AG20443 (cell line): ENCODE data around the gene ST8SIA2.
A peak's percentile ranks its signal among the peaks of the same experiment; 100 is the strongest.

Source experiments
- DNase-seq: peaks from one replicate; pipeline ENCODE4 v3.0.0; 2012; ENCODE audit warnings: low spot score, mixed read lengths

ST8SIA2 gene

DNA sequence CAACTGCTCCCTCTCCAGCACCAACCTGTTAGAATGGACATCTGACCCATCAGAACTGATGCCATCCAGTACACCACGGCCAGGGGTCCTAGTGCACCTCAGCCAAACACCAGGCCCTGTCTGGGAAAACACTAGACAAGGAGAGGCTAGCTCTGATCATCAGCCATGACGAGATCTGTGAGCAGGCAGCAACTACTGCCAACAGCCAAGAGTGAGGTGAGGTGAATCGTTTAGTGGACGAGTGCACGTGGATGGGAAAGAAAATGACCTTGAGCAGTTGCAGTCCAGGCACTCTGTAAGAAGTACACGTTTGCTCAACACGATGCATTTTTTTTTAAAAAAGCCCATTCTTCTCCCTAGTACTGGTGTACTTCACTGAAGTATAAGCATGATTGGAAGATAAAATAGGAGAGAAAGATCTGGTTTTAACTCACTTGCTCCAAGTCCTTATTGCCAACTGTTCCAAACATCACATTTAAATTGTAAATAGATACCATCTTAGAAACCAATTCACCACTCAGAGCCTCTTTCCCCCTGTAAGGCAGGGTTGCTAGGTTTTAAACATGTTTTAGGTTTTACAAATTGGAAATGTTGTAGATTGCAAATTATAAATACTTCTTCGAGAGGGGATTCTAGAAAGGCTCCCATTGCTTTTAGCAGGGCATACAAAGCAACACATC, 5.7 kb downstream of the ST8SIA2 start:
- DNase-seq: no peak

DNA sequence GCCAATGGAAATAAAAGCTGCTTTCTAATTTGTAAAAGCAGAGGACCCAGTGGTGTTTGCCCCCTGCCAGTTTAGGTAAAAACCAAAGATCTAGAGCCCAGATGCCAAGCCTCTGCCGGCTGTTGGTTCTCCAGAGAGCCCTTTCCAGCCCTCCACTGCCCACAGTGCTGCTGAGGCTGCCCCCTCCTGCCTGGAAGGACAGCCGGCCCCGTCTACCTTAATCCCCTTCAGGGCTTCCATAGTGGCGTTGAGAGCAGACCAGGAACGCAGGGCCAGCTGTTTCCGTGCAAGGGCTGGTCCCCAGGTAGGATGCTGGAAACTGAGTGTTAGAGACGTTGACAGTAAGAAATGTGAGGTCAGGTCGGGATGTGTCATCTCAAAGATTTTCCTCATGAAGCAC, 6.9 kb downstream of the ST8SIA2 start:
- DNase-seq: no peak

DNA sequence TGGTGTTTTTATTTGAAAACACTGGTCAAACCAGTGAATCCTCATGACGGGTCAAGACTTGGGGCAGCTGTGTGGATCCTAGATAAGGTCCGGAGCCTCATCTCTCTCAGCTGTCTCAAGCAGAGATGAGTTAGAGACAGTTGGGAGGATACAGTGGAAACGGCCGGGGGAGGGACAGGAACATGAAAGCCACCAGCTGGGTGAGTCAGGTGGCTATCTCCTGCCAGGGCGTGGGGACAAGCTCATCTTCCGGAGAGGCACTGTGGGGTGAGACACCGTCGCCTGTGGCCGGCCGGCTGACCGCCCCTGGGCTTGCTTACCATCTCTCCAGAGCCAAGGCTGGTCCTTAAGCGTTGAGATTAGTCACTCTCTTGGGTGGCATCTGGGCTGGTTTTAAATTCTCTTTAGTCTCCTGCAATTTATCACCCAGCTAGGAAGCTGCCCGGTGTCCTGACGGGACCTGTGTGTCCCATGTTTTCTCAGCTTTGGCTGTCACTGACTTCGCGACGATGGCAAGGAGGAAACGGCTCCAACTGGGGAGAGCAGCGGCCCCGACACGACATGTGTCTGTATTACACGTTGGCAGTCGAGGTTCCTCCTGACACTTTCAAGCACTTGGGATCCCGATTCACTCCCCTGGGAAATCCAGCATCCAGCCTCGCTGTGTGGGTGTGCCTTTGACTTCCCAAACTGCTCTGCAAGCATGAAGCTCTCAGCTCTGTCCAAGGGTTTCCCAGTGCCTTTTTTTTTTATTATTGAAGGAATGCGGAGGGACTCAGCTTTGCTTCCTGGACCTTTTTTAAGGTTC, 7.5 kb downstream of the ST8SIA2 start:
- no peak for DNase-seq

DNA sequence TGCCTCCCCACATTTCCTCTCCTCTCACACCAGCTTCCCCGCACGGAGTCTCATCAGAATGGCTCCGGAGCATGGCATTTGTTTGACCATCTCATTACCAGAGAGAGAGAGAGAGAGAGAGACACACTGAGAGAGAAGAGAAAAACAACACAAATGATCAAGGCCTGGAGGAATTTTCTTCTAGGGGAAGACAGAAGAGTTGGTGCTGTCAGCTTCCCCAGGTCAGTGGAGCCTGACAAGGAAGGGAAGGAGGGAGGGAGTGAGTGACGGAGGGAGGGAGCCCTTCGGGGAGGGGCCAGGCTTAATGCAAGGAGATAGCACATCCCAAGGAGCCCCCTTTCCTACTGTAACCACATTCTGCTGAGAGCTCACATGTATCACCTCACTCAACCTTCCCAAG, 9.1 kb downstream of the ST8SIA2 start:
- DNase-seq: no peak

- DNase-seq: no peak
These were observed 12.3 kb downstream of the ST8SIA2 start for GRCh38 chr15:92405942-92406341.

DNA sequence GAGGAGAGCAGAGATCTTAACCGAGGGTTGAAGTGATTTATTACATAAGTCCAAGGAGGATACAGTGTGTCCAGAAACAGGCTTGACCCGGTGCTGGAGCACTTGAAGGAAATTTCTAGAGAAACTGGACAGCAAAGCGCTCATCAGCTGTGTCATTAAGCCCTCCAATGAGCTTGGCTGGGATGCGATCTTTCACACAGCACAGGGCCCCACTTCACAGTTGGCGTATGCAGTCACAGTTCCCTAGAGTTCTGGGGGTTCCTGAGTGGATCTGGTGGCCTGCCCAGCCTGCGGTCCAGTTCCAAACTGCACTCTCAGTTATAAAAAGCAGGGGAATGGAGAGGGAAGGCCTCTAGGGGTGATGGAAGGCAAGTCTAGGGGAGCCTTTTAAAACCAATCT, 13.6 kb downstream of the ST8SIA2 start:
- DNase-seq: no peak

DNA sequence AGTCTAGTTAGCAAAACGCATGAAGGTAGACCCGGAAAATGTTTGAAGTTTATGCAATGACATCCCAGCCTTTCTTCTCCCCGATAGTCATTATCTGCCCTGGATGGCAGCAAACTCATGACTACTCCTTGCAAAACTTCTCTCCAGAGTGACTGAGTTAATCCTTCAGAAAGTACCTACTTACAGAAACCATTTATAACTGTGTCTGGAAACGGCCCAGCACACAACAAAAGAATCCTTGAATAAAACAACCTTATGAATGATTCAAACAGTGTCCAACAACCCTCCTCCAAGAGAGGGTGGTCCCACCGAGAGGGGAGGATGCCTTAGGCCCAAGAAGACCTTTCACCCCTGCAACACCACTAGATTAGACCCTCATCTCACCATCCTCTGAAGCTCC, 14.2 kb downstream of the ST8SIA2 start:
- DNase-seq: no peak

- no peak for DNase-seq
These were observed 15.3 kb downstream of the ST8SIA2 start for GRCh38 chr15:92409006-92409405.

GRCh38 chr15:92409521-92409920, 15.8 kb downstream of the ST8SIA2 start:
- no peak for DNase-seq

GRCh38 chr15:92410537-92410936, 16.9 kb downstream of the ST8SIA2 start:
- DNase-seq: no peak

DNA sequence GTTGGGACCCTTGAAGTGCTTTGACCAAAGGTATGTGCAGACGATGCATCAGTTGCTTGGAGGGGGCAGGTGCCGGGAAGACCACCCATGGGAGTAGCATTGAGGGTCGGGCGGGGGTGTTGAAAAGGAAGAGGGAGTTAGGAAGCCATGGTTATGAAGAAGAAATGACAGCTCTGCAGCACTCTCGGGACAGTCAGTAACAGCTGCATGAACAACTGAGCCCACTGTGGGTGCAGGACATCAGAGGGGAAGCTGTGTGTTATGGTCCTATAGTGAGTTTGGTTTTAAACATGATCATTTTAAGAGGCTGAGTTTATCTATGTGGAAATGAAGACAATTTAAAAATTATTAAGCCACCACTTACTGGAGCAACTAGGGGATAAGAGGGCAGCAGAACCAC, 17.6 kb downstream of the ST8SIA2 start:
- no peak for DNase-seq

DNA sequence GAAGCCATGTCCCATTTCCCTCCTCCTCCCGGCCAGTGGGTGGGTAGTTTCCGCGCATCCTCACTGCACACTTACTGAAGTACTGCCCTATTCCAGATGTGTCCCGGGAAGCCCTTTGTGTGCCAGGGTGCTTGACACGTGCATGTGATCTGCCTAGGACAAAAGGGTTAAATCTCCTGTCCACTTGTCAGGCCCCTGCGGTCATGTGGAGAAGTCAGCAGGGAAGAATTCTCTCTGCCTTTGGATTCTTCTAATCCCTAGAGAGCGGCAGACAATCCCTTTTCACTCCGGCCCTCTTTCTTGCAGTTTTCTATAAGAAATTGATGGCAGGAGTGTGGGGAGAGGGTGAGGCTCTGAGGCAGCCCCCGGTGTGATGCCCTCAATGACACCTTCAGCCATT, 19.8 kb downstream of the ST8SIA2 start:
- DNase-seq: no peak

DNA sequence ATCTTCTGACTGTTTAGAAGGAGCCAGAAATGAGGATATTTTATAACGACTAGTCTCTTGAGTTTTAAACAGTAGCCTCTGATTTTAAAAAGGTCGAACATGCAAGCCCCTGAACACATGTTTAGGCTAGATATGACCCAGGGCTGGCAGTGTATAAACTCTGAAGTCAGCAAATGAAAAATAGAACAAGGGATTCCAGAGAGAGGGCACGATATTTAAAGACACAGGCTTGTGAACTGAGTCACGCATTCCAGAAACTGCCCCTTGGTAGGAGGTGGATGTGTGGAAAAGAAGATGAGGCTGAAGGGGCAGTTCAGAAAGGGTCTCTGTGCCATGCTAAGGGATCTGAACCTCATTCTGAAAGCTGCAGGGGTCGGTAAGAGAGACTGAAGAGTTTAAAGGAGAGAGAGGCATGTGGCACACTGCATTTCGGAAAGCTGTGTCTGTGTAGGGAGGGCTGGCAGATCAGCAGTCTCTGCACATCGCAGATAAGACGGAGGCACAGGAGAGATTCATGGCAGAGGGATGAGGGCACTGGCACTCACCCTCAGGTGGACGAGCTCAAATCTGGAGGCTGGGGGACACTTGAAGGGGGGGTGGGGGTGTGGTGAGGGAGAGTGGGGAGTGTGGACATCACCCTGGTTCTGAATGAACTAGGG, 22.1 kb downstream of the ST8SIA2 start:
- DNase-seq: no peak

DNA sequence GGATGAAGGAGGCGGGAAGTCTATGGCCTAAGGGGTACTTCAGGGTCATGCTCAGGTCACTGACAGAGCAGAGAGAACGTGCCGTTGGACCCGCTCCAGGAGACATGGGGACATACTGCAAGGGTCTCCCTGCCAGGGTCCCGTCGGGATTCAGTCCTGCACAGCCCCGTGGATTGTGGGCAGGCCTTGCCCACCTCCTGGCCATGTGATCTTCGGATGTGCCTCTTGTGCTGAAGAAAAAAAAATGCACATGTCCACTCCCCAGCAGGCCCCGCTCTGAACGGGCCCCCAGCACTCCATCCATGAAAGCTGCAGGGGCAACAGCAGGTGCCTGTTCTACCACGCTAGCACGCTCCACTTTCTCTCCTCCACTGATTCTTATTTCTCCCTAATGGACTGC, 22.9 kb downstream of the ST8SIA2 start:
- no peak for DNase-seq

DNA sequence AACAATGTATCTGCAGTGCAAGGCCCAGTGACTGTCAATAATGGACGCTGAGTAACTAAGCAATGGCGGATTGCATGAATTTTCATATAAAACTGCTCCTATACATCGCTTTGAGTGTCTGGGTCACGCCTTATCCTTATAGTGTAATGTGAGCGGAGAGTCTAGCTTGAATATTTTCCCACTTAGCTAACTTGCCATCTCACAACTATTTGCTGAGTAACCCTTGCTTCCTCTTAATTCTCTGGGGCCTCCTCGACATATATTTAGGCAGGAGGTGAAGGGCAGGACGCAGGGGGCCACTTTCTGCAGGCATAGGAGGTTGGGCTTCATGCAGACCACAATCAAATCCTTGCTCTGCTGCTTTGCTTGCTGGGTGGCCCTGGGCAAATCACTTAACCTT, 24.0 kb downstream of the ST8SIA2 start:
- DNase-seq: no peak

GRCh38 chr15:92418864-92419263, 25.2 kb downstream of the ST8SIA2 start:
- DNase-seq: no peak

DNA sequence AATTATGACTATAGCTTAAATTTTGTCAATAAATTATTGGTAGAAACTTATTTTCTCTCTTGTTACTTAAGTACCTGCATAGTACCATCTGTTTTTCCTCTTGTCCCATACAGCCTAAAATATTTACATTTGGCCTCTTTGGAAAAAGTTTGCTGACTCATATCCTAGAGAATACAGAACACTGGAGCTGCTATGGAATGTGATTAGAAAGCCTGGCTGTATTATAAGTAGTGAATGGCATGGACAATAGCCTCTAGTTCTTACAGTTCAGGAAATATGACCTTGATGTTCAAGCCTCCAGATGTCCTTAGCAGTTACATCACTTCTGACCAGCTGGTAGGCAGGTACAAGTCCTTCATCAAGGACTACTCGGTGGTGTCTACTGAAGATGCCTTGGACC, 28.3 kb downstream of the ST8SIA2 start:
- no peak for DNase-seq

DNA sequence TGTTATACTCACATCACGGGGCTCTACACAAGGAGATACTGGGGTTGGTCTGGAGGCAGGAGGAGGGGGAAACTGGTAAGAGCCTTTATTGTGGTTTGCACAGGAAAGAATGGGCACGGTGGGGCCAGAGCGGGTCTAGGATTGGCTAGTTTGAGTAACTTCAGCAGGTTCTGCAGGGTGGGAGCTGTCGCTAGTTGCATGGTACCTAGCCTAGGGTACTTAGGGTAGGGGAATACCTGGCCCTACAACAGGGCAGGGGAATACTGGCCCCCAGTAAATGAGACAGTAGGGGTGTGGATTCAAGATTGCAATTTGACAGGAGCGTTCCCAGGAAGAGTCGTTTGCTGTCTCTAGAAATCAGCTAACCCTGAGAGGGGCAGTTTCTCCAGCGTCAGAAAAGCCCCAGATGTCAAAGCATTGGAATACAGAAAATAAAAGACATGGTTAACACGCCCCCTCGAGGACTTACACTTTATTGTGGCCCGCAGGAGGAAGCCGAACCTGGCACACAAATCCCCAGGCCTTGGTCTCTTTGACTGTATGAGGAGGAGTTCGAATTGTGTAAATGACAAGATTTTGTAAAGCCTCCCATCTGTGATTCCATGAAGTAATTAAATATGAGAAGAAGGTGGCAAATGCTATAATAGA, 32.0 kb downstream of the ST8SIA2 start:
- no peak for DNase-seq

- peak; percentile 63 for DNase-seq
These were observed 35.8 kb downstream of the ST8SIA2 start for GRCh38 chr15:92429378-92430068.

DNA sequence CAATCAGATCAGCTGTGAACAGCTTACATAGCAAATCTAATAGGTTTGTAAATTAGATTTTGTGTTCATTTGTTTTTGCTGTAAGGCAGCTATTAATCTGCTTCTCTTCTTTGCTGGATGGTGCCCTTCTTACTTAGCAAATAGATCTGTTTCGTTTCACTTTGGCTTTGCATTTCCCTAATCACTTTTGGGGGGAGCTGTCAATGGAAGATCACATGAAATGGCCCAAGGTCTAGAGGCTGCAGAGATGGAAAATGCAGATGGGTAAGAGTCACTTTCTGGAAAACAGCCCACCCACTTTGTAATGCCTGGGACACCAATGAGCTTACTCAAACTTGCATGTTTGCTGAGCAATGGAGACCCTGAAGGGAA, 36.4 kb downstream of the ST8SIA2 start:
- no peak for DNase-seq

GRCh38 chr15:92435145-92435544, 41.5 kb downstream of the ST8SIA2 start:
- no peak for DNase-seq

GRCh38 chr15:92438471-92438870, 44.8 kb downstream of the ST8SIA2 start:
- no peak for DNase-seq
